OCI-LY3 (cell line): ENCODE measurements around the gene COA7.

ENCODE experiments used
- EZH2phosphoT487 ChIP-seq: fragments of 200-600 bp; shearing (Covaris generic); IDR thresholded peaks from 2 replicates; pipeline ENCODE4 v1.6.1; 2018; ENCODE audit warnings: antibody characterized with exemption, mixed run types, low read depth
- TF ChIP-seq, protein P1 (sequence below): fragments of 200-600, 300-600 bp; sonication (generic); IDR thresholded peaks from 2 replicates; pipeline ENCODE4 v1.5.1; 2014; ENCODE audit warnings: antibody characterized with exemption, low read length, low read depth

DNA sequence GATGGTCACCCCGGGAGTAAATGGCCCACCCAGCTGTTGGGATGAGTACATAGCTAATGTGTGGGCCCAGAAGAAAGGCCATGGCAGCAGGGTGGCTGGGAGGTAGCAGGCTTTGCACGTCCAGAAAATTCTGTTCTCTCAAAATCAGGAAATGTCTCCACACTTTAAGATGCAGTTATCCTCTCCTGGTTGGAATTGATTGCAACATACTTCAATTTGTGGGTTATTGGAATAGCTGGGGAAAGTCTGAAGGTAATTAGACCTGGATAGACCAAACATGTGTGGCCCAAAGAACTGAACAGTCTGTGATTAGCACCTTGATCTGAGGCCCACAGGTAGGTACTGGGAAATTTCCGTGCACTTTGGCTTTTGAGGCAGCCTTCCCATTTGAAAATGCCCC, 30.2 kb downstream of the COA7 start:
- TF ChIP-seq EZH2phosphoT487 = no peak
- TF ChIP-seq, protein P1, sequence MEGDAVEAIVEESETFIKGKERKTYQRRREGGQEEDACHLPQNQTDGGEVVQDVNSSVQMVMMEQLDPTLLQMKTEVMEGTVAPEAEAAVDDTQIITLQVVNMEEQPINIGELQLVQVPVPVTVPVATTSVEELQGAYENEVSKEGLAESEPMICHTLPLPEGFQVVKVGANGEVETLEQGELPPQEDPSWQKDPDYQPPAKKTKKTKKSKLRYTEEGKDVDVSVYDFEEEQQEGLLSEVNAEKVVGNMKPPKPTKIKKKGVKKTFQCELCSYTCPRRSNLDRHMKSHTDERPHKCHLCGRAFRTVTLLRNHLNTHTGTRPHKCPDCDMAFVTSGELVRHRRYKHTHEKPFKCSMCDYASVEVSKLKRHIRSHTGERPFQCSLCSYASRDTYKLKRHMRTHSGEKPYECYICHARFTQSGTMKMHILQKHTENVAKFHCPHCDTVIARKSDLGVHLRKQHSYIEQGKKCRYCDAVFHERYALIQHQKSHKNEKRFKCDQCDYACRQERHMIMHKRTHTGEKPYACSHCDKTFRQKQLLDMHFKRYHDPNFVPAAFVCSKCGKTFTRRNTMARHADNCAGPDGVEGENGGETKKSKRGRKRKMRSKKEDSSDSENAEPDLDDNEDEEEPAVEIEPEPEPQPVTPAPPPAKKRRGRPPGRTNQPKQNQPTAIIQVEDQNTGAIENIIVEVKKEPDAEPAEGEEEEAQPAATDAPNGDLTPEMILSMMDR = no peak
